Mesenchymal stem cell (in vitro differentiated cells and primary cell): Measurements from ENCODE around the gene SLCO1A2.

ENCODE experiments used
- DNase-seq: peaks from one replicate; pipeline ENCODE4 v3.0.0-alpha.2; 2013
- H2AFZ ChIP-seq: one replicate; pipeline ENCODE4 v1.6.1; 2013; ENCODE audit warnings: low read depth, mild to moderate bottlenecking, control low read depth, inconsistent platforms, low read length, moderate library complexity
- H2AK5ac ChIP-seq: 2 replicates; pipeline ENCODE4 v1.6.1; 2013; ENCODE audit warnings: low read length, moderate library complexity, mild to moderate bottlenecking, inconsistent platforms; ENCODE audit not compliant: severe bottlenecking
- H2BK120ac ChIP-seq: one replicate; pipeline ENCODE4 v1.6.1; 2013; ENCODE audit warnings: low read depth, mild to moderate bottlenecking, inconsistent platforms, low read length, moderate library complexity
- H2BK12ac ChIP-seq, 2 experiments: one replicate each; pipeline ENCODE4 v1.6.1; 2013; ENCODE audit warnings: inconsistent platforms in 2 of 2, low read length in 2 of 2, mild to moderate bottlenecking in 2 of 2, moderate library complexity in 2 of 2, control low read depth in 1 of 2
- H2BK15ac ChIP-seq: one replicate; pipeline ENCODE4 v1.6.1; 2013; ENCODE audit warnings: mild to moderate bottlenecking, low read depth, inconsistent platforms; ENCODE audit not compliant: poor library complexity, severe bottlenecking
- H2BK5ac ChIP-seq: 2 replicates; pipeline ENCODE4 v1.6.1; 2013; ENCODE audit warnings: low read depth, mild to moderate bottlenecking, low read length, control low read depth, inconsistent platforms; ENCODE audit not compliant: poor library complexity, severe bottlenecking
- H3K14ac ChIP-seq, 2 experiments: one replicate each; pipeline ENCODE4 v1.6.1; 2013; ENCODE audit warnings: inconsistent platforms in 2 of 2, low read length in 2 of 2, control low read depth in 1 of 2, mild to moderate bottlenecking in 1 of 2, moderate library complexity in 1 of 2
- H3K18ac ChIP-seq, 2 experiments: one replicate each; pipeline ENCODE4 v1.6.1; 2013; ENCODE audit warnings: inconsistent platforms in 2 of 2, low read length in 2 of 2, control low read depth in 1 of 2, low read depth in 1 of 2, mild to moderate bottlenecking in 1 of 2
- H3K23ac ChIP-seq, 2 experiments: one replicate each; pipeline ENCODE4 v1.6.1; 2013; ENCODE audit warnings: inconsistent platforms in 2 of 2, low read length in 2 of 2, mild to moderate bottlenecking in 2 of 2, moderate library complexity in 2 of 2, control low read depth in 1 of 2
- H3K27ac ChIP-seq: 2 replicates; pipeline ENCODE4 v1.5.1; 2013; ENCODE audit warnings: mild to moderate bottlenecking, moderate library complexity, low read length, control low read depth, inconsistent platforms; ENCODE audit not compliant: poor library complexity, severe bottlenecking
- H3K27me3 ChIP-seq, 2 experiments: 2 replicates each; pipeline versions ENCODE4 v1.6.1 to v1.7.0; 2013; ENCODE audit warnings: low read length in 2 of 2, mild to moderate bottlenecking in 2 of 2, moderate library complexity in 2 of 2, control low read depth in 1 of 2, inconsistent platforms in 1 of 2; ENCODE audit not compliant: control insufficient read depth in 1 of 2, insufficient read depth in 1 of 2
- H3K36me3 ChIP-seq, 2 experiments: 2 replicates each; pipeline versions ENCODE4 v1.6.1 to v1.7.0; 2013; ENCODE audit warnings: low read length in 2 of 2, control low read depth in 1 of 2, inconsistent platforms in 1 of 2, low read depth in 1 of 2, mild to moderate bottlenecking in 1 of 2; ENCODE audit not compliant: insufficient read depth in 2 of 2, control insufficient read depth in 1 of 2
- H3K4ac ChIP-seq, 2 experiments: one replicate each; pipeline ENCODE4 v1.6.1; 2013; ENCODE audit warnings: inconsistent platforms in 2 of 2, low read length in 2 of 2, mild to moderate bottlenecking in 2 of 2, moderate library complexity in 2 of 2, control low read depth in 1 of 2, low read depth in 1 of 2
- H3K4me1 ChIP-seq: 2 replicates; pipeline ENCODE4 v1.6.1; 2013; ENCODE audit warnings: low read depth, low read length, control low read depth; ENCODE audit not compliant: control insufficient read depth, insufficient read depth
- H3K4me2 ChIP-seq: 2 replicates; pipeline ENCODE4 v1.6.1; 2013; ENCODE audit warnings: low read length, mild to moderate bottlenecking, inconsistent platforms; ENCODE audit not compliant: poor library complexity, severe bottlenecking
- H3K4me3 ChIP-seq, 2 experiments: 2 replicates each; pipeline versions ENCODE4 v1.5.1 to v1.7.0; 2013; ENCODE audit warnings: low read length in 2 of 2, mild to moderate bottlenecking in 2 of 2, control low read depth in 1 of 2, low read depth in 1 of 2; ENCODE audit not compliant: insufficient read depth in 1 of 2
- H3K79me1 ChIP-seq: replicated peaks from 2 replicates; pipeline ENCODE4 v1.6.1; 2013; ENCODE audit warnings: mild to moderate bottlenecking, control low read depth, low read length, inconsistent platforms; ENCODE audit not compliant: poor library complexity, severe bottlenecking
- H3K9ac ChIP-seq: 2 replicates; pipeline ENCODE4 v1.7.0; 2013; ENCODE audit warnings: mild to moderate bottlenecking, low read length, moderate library complexity
- H3K9me3 ChIP-seq: 2 replicates; pipeline ENCODE4 v1.7.0; 2013; ENCODE audit warnings: mild to moderate bottlenecking, low read length; ENCODE audit not compliant: control insufficient read depth
- H4K8ac ChIP-seq: one replicate; pipeline ENCODE4 v1.6.1; 2013; ENCODE audit warnings: inconsistent platforms, mild to moderate bottlenecking, low read length, moderate library complexity
- H4K91ac ChIP-seq: one replicate; pipeline ENCODE4 v1.6.1; 2013; ENCODE audit warnings: mild to moderate bottlenecking, low read length, inconsistent platforms
- WGBS: methylation state at CpG from one replicate; pipeline ENCODE4 v1.1.7; 2013; ENCODE audit warnings: mixed read lengths; 5-methylcytosine and 5-hydroxymethylcytosine counted together

SLCO1A2 gene

DNA sequence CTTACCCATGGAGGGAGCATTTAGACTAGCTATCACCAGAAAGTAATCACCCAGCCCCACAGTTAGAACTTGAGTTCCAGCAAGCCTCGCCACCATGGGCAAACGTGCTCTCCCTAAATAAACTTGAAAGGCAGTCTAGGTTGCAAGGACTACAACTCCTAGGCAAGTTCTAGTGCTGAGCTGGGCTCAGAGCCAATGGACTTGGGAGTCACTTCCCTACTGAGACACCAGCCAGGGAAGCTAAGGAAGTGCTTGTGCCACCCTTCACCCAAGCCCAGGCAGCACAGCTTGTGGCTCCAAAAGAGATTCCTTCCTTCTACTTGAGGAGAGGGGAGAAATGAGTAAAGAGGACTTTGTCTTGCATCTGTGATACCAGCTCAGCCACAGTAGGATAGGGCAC, 57.9 kb downstream of the SLCO1A2 start:
- H2BK5ac ChIP-seq = no peak overlapping the region
- no peak overlapping the region for H3K4ac ChIP-seq
- H3K27ac ChIP-seq = no peak overlapping the region
- no peaks in the 10 kb centered on the region for H3K36me3 ChIP-seq
- no peaks in the 10 kb centered on the region for H3K79me1 ChIP-seq
- no peak overlapping the region for H2BK12ac ChIP-seq
- H2AK5ac ChIP-seq = no peak overlapping the region
- no peak overlapping the region for H2BK15ac ChIP-seq
- no peak overlapping the region for H2BK120ac ChIP-seq
- no peak overlapping the region for H3K4me2 ChIP-seq
- no peak overlapping the region for H2AFZ ChIP-seq
- 89% methylated on average over 2 of the region's 2 CpGs for WGBS
- H3K9ac ChIP-seq = no peak overlapping the region
- H3K14ac ChIP-seq = no peak overlapping the region
- H3K23ac ChIP-seq = no peak overlapping the region
- no peak overlapping the region for H3K18ac ChIP-seq
- H4K91ac ChIP-seq = no peak overlapping the region
- no peaks in the 10 kb centered on the region for H3K27me3 ChIP-seq
- no peak overlapping the region for H3K4me3 ChIP-seq
- H4K8ac ChIP-seq = no peak overlapping the region
- H3K9me3 ChIP-seq = no peaks in the 10 kb centered on the region
- no peak for DNase-seq
- no peaks in the 10 kb centered on the region for H3K4me1 ChIP-seq

DNA sequence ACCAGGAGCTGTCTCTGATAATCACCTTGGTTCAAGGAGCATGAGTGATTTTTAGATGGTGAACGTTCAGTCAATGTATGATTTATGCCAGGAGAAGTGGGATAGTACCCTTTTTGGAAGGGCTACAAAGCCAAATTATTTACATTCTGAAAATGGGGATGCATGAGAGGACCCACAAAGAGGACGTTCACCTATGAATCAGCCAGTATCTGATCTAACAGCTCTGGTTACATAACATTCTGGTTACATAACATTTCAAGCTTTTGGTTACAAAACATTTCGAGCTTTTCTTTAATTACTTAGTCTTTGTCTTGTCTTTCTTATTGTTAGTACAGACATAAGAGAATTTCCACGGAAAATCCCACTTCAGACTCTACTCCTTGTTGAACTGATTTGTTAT, 68.8 kb downstream of the SLCO1A2 start:
- Histone ChIP-seq H3K4me3 (no peak overlapping the region), H3K36me3 (no peaks in the 10 kb centered on the region), H3K27me3 (no peaks in the 10 kb centered on the region), H2BK12ac (no peak overlapping the region), H3K4me1 (no peaks in the 10 kb centered on the region), H4K91ac (no peak overlapping the region), H3K23ac (no peak overlapping the region), H2BK120ac (no peak overlapping the region), H2AK5ac (no peak overlapping the region), H3K79me1 (no peaks in the 10 kb centered on the region), H3K27ac (no peak overlapping the region), H2BK5ac (no peak overlapping the region), H3K4me2 (no peak overlapping the region), H3K18ac (no peak overlapping the region), H3K9ac (no peak overlapping the region), H3K14ac (no peak overlapping the region), H2AFZ (no peak overlapping the region), H4K8ac (no peak overlapping the region), H3K9me3 (no peaks in the 10 kb centered on the region), H3K4ac (no peak overlapping the region), H2BK15ac (no peak overlapping the region)
- 39% methylated on average over 2 of the region's 4 CpGs for WGBS
- no peak for DNase-seq

DNA sequence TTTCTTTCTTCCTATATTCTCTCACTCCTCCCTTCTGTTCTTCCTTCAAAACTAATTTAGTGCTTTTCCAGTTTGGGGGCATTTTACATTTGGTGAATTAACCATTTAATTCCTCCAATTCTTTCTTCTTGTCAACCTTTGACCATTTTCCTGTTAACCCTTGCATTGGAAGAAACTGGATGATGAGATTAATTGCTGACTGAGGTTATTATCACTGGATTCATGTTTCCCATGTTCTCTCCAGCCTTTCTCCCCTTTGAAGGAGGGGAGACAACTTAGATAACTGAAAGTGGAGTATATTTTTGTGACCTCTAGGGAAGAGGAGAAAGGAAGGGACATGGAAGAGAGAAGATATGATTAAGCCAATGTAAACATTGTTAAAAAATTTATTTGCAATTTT, 70.5 kb downstream of the SLCO1A2 start:
- H2AFZ ChIP-seq = no peak overlapping the region
- no peak overlapping the region for H3K27ac ChIP-seq
- no peaks in the 10 kb centered on the region for H3K36me3 ChIP-seq
- no peaks in the 10 kb centered on the region for H3K79me1 ChIP-seq
- no peak for DNase-seq
- no peak overlapping the region for H4K91ac ChIP-seq
- no peak overlapping the region for H2BK15ac ChIP-seq
- H3K9ac ChIP-seq = no peak overlapping the region
- no peak overlapping the region for H2BK12ac ChIP-seq
- H3K14ac ChIP-seq = no peak overlapping the region
- no peak overlapping the region for H3K4me3 ChIP-seq
- no peak overlapping the region for H4K8ac ChIP-seq
- H3K4ac ChIP-seq = no peak overlapping the region
- H3K18ac ChIP-seq = no peak overlapping the region
- H2AK5ac ChIP-seq = no peak overlapping the region
- no peak overlapping the region for H3K4me2 ChIP-seq
- H3K23ac ChIP-seq = no peak overlapping the region
- H3K9me3 ChIP-seq = peaks cover 5% of the 10 kb centered on the region
- H3K4me1 ChIP-seq = no peaks in the 10 kb centered on the region
- H2BK120ac ChIP-seq = no peak overlapping the region
- H2BK5ac ChIP-seq = no peak overlapping the region
- H3K27me3 ChIP-seq = no peaks in the 10 kb centered on the region

DNA sequence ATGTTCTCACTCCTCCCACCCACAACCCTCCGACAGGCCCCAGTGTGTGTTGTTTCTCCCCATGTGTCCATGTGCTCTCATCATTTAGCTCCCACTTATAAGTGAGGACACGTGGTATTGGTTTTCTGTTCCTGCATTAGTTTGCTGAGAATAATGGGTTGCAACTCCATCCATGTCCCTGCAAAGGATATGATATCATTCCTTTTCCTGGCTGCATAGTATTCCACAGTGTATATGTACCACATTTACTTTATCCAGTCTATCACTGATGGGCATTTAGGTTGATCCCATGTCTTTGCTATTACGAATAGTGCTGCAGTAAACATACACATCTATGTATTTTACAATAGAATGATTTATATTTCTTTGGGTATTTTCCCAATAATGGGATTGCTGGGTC, 77.5 kb downstream of the SLCO1A2 start:
- 100% methylated on average over 1 of the region's 3 CpGs for WGBS
- H3K14ac ChIP-seq = no peak overlapping the region

More for the DNA sequence above, 77.5 kb downstream of the SLCO1A2 start:
- H3K18ac ChIP-seq = no peak overlapping the region
- no peak overlapping the region for H2BK5ac ChIP-seq
- no peak overlapping the region for H3K27ac ChIP-seq
- H2BK15ac ChIP-seq = no peak overlapping the region
- no peaks in the 10 kb centered on the region for H3K4me1 ChIP-seq
- H3K9ac ChIP-seq = no peak overlapping the region
- no peak for DNase-seq
- H2AK5ac ChIP-seq = no peak overlapping the region
- no peaks in the 10 kb centered on the region for H3K79me1 ChIP-seq
- H3K27me3 ChIP-seq = no peaks in the 10 kb centered on the region
- no peak overlapping the region for H4K91ac ChIP-seq
- no peak overlapping the region for H2BK12ac ChIP-seq
- no peak overlapping the region for H2BK120ac ChIP-seq
- no peak overlapping the region for H2AFZ ChIP-seq
- peaks cover 10% of the 10 kb centered on the region for H3K9me3 ChIP-seq
- no peak overlapping the region for H3K23ac ChIP-seq
- H4K8ac ChIP-seq = no peak overlapping the region
- H3K4me3 ChIP-seq = no peak overlapping the region
- no peak overlapping the region for H3K4me2 ChIP-seq
- no peaks in the 10 kb centered on the region for H3K36me3 ChIP-seq
- no peak overlapping the region for H3K4ac ChIP-seq
